ENCODE measurements around the gene PGAP6. TPM values are rescaled to one million over a fixed set of nuclear protein-coding genes. Genes with fewer than 3 reads are reported as not detected.

The PGAP6 gene
- total and polyA plus RNA-seq, 9 of the 15 experiments (the other 6 are each of a cell fraction or from before 2014, with no cell fraction given) = 0.45 to 50.2 (median 39.3) TPM

GRCh38 chr16:352547-353403 lies 29.0 kb downstream of the PGAP6 start, which contains the start of gene AXIN1 (continued):
- TF ChIP-seq XRCC5 (IDR thresholded peaks at IDR 0.05; ENCODE audit: low read depth, low read length) (no peak), KLF13 (tag; IDR thresholded peaks at IDR 0.05; ENCODE audit: borderline replicate concordance, low read depth) (peak; percentile 58; the same call in 1 of the 2 replicates)

- Histone ChIP-seq H3K9me1 (ENCODE audit: control insufficient read depth, insufficient read depth, low read length) (peaks cover 3% of the 10 kb centered on the region), H3K9ac (ENCODE audit: insufficient read depth in 1 of 2, low read depth in 2 of 2, low read length in 2 of 2) (peak overlapping the region; percentile 81 to 98), H3K27me3 (ENCODE audit: control insufficient read depth in 2 of 2, insufficient read depth in 2 of 2, low read length in 2 of 2) (no peaks in the 10 kb centered on the region), H3K79me2 (ENCODE audit: control insufficient read depth, insufficient read depth, low read length) (peaks cover 52% of the 10 kb centered on the region), H3K4me2 (ENCODE audit: insufficient read depth, low read length) (peak overlapping the region; percentile 86), H3K4me3 (peak overlapping the region; percentile 78), H3K9me3 (replicated peaks; ENCODE audit: control insufficient read depth, insufficient read depth, low read depth, low read length) (no peaks in the 10 kb centered on the region), H2AFZ (ENCODE audit: low read depth, low read length) (no peak overlapping the region), H3K4me1 (replicated peaks in 1 of 2; ENCODE audit: control insufficient read depth in 2 of 2, insufficient read depth in 2 of 2, low read length in 2 of 2) (peaks cover 26 to 34% of the 10 kb centered on the region in 2 experiments), H4K20me1 (replicated peaks; ENCODE audit: control insufficient read depth, insufficient read depth, low read length) (no peaks in the 10 kb centered on the region; the same call in 1 of the 2 replicates), H3K27ac (ENCODE audit: extremely low read depth, low read depth, low read length) (peak overlapping the region; percentile 81), H3K36me3 (ENCODE audit: control insufficient read depth, insufficient read depth, low read length) (peaks cover 36% of the 10 kb centered on the region)
- ATAC-seq (peak; percentile 7), DNase-seq (ENCODE audit: extremely low read depth in 1 of 4, low spot score in 3 of 4) (peak in 1 of 4 experiments; percentile 81), FAIRE-seq (no peak)
- POLR2A ChIA-PET = interaction anchor here (0.6 to 1.6 kb wide), 8 partner anchors 9 to 156 kb away, joined by 3 to 12 read pairs (median 3); no protein-coding TSS in a partner anchor
- in situ Hi-C loops (cut with MboI) (no loop called here), intact Hi-C loops (cut with micrococcal nuclease) (loop anchor here (5.0 kb wide), 1 partner anchor 115 kb away; no protein-coding TSS in a partner anchor)
- WGBS (ENCODE audit: insufficient coverage, low coverage, missing lambda C conversion rate) = under 1% methylated on average over 30 of the region's 95 CpGs
- CTCF ChIA-PET (ENCODE audit: low intra/inter-chr PET ratio) = interaction anchor here (0.6 to 0.7 kb wide), 2 partner anchors 135 to 419 kb away, joined by 3 to 4 read pairs; no protein-coding TSS in a partner anchor
- no TSS peak for BruUV-seq (replicated peaks)
- TF ChIP-seq ZNF586 (CRISPR knock-in tag; conservative IDR thresholded peaks at IDR 0.05) = peak; percentile 69; the same call in 1 of the 2 replicates
- peak in 1 of 2 experiments; percentile 43; a peak in 1 of 4 replicates for TF ChIP-seq MAZ (CRISPR knock-in tag; conservative IDR thresholded peaks at IDR 0.05 in 1 of 2, IDR thresholded peaks at IDR 0.05 in 1 of 2)
- no peak for TF ChIP-seq RFX7 (CRISPR knock-in tag; IDR thresholded peaks at IDR 0.05)
- TF ChIP-seq POU5F1 (IDR thresholded peaks at IDR 0.05; ENCODE audit: borderline replicate concordance, low read depth, low read length, partially characterized antibody) = no peak
- peak; percentile 55 for TF ChIP-seq HMGN3 (IDR thresholded peaks at IDR 0.05; ENCODE audit: borderline replicate concordance, extremely low read depth, insufficient read length, low read depth, low read length)
- TF ChIP-seq ZFX (CRISPR knock-in tag; IDR thresholded peaks at IDR 0.05) = 0 out of 2 replicates have a peak, but pooled peaks have one; percentile 15
- no peak for TF ChIP-seq XRCC5 (IDR thresholded peaks at IDR 0.05; ENCODE audit: low read depth, low read length)
- peak; percentile 47 for TF ChIP-seq RBBP5 (IDR thresholded peaks at IDR 0.05; ENCODE audit: borderline replicate concordance, insufficient read depth, low read length, poor library complexity, severe bottlenecking)
- TF ChIP-seq PRMT5 (CRISPR knock-in tag; IDR thresholded peaks at IDR 0.05) = no peak
- TF ChIP-seq ZNF224 (CRISPR knock-in tag; IDR thresholded peaks at IDR 0.05) = no peak
- TF ChIP-seq IRF1 (CRISPR knock-in tag; IDR thresholded peaks at IDR 0.05; ENCODE audit: borderline replicate concordance) = no peak
- TF ChIP-seq BDP1 (IDR thresholded peaks at IDR 0.05; ENCODE audit: insufficient read depth, insufficient read length) = no peak
- no peak for TF ChIP-seq E2F1 (CRISPR knock-in tag; IDR thresholded peaks at IDR 0.05)
- no peak for TF ChIP-seq MXI1 (IDR thresholded peaks at IDR 0.05; ENCODE audit: low read depth, low read length)
These were observed 29.8 kb downstream of the PGAP6 start for GRCh38 chr16:351804-352520.

Measured in K562 (cell line).